HG03439 (cell line): ENCODE data around the gene RAB3IP.
"Not testable (repeated sequence)": the region's sequence is repeated elsewhere in the genome, so short reads cannot be mapped to it uniquely, and the experiment has no call there.

Source experiments
- ATAC-seq: cut with Tn5 transposase; IDR thresholded peaks from one replicate; pipeline ENCODE4 v1.9.1; 2021; ENCODE audit warnings: mild to moderate bottlenecking, moderate library complexity; ENCODE audit not compliant: unreplicated experiment

Gene RAB3IP

DNA sequence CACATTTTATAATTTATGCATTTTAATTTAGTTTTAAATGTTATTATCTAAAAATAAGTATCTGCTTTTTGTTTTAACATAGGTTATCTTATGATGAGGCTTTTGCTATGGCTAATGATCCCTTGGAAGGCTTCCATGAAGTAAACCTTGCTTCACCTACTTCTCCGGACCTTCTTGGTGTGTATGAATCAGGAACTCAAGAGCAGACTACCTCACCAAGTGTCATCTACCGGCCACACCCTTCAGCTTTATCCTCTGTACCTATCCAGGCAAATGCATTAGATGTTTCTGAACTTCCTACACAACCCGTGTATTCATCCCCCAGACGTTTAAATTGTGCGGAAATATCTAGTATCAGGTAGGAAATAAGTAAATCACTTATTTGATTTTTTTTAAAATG, 16.6 kb downstream of the RAB3IP start:
- no peak for ATAC-seq

DNA sequence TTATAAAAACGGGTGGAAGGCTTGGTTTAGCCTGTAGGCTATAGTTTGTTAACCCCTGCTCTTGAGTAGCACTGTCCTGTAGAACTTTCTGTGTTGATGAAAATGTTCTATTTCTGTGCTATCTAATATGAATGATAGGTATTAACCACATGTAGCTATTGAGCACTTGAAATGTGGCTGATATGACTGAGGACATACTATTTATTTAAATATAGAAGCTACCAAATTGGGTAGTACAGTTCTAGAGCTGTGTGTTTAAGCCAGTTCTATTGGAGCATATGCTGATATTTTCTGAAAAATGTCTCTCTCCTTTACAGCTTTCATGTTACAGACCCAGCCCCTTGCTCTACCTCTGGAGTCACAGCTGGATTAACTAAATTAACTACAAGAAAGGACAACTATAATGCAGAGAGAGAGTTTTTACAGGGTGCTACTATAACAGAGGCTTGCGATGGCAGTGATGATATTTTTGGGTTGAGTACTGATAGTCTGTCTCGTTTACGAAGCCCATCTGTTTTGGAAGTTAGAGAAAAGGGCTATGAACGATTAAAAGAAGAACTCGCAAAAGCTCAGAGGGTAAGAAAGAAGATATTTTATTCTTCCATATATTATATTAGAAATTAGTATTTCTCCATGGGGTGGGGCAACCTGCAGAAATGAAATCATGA, 17.6 kb downstream of the RAB3IP start:
- no peak for ATAC-seq

DNA sequence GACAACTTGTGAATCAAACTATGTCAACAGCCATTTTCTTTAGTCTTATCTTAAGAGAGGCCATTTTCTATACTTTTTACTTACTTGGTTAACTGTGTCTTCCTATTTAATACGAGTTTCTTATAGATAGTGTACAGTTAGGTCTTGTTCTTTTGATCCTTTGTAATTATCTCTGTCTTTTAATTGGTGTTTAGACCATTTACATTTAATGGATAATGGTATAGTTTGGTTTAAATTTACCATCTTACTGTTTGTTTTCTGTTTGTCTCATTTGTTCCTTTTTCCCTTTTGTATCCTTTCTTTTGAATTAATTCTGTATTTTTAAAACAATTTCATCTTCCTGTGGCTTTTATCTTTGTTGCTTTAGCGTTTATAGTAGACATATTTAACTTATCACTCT, 19.4 kb downstream of the RAB3IP start:
- ATAC-seq: no peak

DNA sequence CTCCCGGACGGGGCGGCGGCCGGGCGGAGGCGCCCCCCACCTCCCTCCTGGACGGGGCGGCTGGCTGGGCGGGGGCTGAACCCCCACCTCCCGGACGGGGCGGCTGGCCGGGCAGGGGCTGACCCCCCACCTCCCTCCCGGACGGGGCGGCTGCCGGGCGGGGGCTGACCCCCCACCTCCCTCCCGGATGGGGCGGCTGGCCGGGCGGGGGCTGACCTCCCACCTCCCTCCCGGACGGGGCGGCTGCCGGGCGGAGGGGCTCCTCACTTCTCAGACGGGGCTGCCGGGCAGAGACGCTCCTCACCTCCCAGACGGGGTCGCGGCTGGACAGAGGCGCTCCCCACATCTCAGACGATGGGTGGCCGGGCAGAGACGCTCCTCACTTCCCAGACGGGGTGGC, 20.9 kb downstream of the RAB3IP start:
- ATAC-seq: not testable (repeated sequence)

DNA sequence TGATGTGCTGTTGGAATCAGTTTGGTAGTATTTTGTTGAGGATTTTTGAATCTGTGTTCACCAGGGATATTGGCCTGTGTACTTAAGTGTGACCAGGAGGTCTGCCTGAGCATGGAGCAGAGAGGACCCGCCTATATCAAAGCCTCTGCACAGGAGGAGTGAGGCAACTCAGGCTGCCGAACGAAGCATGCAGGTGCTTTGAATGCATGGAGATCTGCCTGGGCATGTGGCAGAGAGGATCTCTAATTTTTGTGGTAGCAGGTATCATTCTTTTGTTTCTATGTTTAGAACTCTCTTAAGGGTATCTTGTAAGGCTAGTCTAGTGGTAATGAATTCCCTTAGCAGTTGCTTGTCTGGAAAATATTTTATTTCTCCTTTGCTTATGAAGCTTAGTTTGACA, 26.9 kb downstream of the RAB3IP start:
- ATAC-seq: no peak

DNA sequence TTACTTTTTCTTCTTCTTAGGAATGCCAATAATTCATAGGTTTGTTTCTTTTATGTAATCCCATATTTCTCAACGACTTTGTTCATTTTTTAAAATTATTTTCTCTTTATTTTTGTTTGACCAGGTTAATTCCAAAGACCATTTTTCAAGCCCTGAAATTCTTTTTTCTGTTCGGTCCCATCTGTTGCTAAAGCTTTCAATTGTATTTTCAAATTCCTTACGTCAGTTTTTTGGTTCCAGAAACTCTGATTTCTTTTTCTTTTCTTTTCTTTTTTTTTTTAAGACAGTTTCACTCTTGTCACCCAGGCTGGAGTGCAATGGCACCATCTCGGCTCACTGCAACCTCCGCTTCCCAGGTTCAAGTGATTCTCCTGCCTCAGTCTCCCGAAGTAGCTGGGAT, 27.6 kb downstream of the RAB3IP start:
- no peak for ATAC-seq

DNA sequence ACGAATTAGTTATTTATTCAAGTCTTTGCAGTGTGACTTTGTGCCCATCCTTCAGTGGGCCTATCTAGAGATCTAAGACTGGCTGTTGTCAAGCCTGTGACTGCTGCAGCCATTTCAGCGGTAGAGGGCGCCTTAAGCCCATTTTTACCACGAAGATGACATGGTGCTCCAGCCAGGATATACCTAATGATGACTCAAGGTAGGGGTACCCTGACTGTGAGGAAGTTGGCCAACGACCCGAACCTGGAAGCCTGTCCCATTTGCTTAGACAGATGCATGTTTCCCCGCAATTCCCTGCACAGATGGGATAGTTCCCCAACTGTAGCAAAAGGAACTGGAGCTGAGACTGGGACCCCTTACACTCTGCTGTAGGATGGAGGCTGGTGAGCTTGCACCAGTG, 41.3 kb downstream of the RAB3IP start:
- ATAC-seq: no peak

DNA sequence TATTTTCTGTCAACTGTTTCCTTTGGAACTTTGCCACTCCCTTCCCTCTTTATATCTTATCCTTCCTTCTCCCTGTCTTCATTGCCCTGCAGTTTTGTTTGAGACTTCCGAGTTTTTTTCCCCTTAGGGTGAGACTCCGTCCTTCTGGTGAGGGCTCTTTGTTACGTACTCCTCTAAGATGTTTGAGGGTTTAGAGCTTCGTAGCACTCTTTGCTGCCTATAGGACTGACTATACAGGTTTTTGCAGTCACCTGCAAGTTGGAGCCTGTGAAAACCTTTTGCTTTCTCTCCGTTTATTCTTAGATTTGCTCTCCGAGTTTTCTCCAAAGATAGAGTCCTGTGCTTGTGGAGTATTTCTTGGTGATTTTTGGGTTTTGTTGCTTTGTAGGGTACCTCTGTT, 44.7 kb downstream of the RAB3IP start:
- ATAC-seq: no peak

DNA sequence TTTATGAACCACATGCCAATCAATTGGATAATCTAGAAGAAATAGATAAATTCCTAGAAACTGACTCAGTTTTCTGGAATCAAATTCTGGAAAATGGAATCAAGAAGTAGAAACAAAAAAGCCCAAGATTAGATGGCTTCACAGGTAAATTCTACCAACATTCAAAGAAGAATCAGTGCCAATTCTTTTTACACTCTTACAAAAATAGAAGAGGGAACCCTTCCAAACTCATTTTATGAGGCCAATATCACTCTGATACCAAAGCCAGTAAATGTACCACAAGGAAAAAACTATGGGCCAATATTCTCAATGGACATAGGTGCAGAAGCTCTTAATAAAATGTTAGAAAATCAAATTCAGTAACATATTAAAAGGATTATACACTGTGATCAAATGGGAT, 50.7 kb downstream of the RAB3IP start:
- no peak for ATAC-seq

DNA sequence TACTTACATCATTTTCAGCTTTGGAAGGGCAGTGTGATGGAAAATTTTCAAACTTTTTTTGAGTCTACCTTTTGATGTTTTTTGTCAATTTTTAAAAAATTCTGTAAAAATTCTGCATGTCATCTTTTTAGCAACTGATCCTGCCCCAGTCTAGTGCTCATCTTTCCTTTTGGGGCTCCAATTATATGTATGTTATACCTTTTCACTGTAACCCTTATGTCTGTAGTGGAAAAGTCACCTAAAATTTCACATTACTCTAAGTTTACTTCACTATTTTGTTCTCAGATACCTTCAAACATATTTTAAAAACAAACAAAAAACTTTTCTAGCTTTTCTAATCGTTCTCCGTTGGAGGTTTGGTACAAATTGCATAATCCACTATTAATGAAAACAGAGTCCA, 53.9 kb downstream of the RAB3IP start:
- no peak for ATAC-seq

DNA sequence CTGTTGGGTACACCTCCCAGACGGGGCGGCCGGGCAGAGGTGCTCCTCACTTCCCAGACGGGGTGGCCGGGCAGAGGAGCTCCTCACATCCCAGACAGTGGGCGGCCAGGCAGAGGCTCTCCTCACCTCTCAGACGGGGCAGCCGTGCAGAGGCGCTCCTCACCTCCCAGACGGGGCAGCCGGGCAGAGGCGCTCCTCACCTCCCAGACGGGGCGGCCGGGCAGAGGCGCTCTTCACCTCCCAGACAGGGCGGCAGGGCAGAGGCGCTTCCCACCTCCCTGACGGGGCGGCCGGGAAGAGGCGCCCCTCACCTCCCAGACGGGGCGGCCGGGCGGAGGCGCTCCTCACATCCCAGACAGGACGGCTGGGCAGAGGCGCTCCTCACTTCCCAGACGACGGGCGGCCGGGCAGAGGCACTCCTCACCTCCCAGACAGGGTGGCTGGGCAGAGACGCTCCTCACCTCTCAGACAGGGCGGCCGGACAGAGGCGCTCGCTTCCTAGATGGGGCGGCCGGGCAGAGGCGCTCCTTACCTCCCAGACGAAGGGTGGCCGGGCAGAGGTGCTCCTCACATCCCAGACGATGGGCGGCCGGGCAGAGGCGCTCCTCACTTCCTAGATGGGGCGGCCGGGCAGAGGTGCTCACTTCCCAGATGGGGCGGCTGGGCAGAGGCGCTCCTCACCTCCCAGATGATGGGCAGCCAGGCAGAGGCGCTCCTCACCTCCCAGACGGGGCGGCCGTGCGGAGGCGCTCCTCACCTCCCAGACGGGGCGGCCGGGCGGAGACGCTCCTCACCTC, 68.6 kb downstream of the RAB3IP start:
- ATAC-seq: not testable (repeated sequence)

DNA sequence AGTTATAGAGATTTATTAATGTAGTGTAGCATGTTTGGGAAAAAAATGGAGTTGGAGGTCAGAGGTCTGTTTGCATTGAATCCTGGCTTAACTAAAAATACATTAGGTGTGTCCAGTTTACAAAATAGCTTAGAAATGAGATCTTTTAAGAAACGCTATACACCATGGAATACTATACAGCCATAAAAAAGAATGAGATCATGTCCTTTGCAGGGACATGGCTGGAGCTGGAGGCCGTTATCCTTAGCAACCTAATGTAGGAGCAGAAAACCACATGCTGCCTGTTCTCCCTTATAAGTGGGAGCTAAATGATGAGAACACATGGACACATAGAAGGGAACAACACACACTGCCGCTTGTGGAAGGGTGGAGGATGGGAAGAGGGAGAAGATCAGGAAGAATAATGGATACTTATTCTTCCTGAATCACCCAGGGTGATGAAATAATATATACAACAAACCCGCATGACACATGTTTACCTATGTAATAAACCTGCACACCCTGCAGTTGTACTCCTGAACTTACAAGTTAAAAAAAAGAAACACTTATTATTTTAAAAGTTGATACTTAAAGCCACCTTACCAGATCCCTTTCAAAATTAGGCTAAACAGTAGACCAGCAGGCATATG, 72.3 kb downstream of the RAB3IP start:
- no peak for ATAC-seq

DNA sequence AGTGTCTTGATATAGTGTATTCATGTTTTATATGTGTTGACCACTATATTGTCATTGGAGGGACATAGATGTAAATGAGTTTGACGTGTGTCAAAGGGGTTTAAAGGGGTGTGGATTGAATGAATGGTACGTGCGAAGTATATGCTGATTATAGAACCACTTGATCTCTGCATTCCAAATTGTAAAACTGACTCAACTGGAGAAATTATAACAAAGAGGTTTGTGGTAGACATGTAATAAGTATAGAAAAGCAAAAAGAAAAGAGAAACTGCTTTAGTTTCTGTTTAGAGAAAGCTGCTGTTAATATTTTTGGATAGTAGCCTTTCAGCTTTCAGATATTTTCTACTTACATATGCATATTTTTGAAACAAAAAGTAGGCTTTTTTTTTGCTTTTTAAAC, 77.4 kb downstream of the RAB3IP start:
- ATAC-seq: no peak

DNA sequence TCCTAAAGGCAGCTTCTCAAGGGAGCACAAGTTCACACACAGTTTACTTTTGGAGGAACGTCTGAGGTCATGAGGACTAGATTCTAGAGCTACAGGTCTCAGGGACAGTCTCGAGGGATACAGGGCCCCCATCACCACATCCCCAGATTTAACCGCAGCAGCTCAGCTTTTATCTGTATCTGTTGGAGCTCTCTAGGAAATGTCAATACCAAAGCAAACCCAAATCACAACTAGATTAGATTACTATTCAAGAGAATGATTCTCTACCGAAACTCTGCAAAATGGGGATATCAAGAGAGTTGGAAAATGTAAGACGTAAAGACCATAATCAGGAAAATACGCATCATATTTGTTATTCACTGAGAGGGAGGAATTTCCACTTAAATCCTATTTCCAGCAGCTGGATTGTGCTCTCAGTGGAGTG, 82.4 kb downstream of the RAB3IP start:
- no peak for ATAC-seq

DNA sequence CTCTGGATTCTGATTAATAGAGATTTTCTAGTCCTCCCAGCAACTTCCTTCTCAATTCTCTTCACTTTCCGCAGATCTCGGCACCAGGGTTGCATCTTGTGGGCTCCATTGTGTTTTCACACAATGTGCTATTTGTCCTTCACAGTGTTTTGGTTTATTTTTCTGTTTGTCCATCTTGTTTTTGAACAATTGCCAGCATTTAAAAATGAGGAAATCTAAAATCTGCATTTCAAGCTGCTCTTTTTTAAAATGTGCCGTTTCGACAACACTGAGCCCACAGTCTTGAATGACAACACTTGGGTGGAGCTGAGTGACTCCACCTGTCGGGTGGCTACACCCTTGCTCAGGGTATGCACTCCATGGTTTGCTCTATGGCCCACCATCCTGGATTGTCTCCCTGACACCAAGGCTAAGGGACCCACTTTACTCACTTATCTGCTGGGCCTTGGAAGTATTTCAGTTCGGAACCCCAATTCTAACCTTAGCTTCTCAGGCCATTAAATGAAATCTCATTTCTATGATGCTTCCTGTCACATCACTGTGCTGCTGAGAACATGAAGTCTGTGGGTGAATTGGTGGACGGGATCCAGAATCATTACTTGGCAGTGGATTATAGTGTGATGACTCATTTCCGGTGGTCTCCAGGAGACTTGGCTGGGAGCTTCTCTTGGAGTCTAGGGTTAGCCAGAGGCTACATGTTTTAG, 82.9 kb downstream of the RAB3IP start:
- ATAC-seq: no peak

DNA sequence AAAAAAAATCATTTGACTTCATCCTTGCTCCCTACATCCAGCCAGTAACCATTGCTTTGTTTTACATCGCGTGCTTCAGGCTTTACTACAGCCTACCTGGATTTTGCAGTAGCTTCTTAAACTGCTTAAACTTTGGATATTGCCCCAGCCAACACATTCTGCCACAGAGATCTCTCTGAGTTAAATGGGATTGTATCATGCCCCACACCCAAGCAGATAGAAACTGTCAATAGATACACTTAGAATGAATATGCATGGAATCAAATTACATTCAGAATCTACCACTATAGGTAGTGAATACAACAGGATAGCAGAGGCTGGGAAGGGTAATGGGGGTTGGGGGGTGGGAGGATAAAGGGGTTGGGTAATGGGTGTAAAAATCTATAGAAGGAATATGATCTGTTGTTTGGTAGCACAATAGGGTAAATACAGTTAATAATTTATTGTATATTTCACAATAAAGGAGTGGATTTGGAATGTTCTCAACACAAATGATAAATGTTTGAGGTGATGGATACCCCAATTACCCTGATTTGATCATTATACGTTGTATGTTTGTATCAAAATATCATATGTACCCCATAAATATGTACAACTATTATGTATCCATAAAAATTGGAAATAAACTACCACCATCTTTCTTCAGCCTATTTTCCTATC, 83.7 kb downstream of the RAB3IP start:
- no peak for ATAC-seq

DNA sequence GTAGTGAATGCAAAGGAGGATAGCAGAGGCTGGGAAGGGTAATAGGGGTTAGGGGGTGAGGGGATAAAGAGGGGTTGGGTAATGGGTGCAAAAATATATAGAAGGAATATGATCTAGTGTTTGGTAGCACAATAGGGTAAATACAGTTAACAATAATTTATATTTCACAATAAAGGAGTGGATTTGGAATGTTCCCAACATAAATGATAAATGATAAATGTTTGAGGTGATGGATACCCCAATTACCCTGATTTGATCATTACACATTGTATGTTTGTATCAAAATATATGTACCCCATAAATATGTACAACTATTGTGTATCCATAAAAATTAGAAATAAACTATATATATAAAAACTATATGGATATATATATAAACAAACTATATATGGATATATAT, 85.4 kb downstream of the RAB3IP start:
- ATAC-seq: no peak

DNA sequence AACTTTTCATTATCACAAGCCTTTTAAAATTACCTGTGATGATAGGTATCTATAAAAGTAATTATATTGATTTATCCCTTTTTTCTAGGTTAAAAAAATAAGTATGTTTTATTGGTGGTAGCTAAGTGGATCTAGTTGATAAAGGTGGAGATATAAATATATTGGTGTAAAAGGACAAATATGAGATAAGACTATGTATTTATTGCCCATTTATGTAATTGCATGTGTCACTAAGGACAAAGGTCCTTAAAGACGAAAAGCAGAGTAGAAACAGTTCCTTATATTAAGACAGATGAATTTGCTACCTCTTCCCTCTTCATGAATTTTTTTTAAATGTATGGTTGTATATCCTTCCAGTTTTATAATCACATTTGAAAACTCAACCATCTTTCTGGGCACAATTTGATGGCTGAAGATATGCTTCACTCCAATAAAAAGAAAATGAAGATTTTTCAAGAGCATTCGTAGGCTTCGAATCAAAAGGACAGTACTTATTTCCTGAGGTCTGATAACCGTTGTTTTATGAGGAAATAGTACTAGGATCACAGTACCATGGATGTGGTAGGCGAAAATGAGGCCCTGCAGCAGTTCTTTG, 86.4 kb downstream of the RAB3IP start, which contains the start of gene MYRFL:
MYRFL (plus strand) TSS at position 262 of the 595 bp plus-strand sequence; CDS start at position 553, 291 bp downstream.
- ATAC-seq: no peak

DNA sequence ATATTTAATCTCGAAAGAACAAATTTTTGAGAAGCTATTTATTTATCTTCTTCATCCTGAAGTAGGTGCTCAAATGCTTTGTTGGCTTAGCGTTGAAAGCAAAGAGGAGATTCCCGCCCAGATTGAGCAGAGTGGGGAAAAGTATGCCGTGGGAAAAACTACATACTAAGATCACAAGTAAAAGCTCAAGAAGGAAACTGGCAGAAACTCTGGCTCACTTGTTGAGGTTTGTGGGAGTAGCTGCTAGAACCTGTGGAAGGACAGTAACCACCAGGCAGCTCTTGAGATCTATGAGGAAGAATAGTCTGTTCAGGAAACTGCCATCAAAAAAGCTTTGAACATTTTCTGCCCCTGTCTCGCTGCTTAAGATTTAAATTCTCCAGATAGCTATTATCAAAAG, 90.2 kb downstream of the RAB3IP start:
- no peak for ATAC-seq

DNA sequence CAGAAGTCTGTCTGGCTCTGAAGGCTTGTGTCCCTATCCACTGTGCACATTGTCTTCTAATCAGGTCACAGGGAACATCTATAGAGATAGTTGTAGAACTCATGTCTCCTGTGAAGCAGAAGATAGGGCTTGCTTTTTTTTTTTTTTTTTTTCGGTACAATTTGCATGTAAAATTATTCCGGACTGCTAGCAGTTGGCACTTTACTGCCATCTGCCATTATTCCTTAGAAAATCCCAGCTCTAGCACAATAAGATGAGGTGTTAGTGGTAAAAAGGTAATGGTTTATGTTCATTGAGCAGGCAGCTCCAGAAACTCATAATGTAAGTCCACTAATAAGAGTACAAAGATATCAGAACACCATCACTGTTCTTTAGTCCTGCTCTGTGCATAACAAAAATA, 95.0 kb downstream of the RAB3IP start:
- ATAC-seq: no peak
